Activated naive CD8-positive, alpha-beta T cell (primary cell): Measurements from ENCODE around the gene TNS1.

Source experiments
- H3K27ac Mint-ChIP-seq: one replicate; pipeline ENCODE4 v1.8.0; 2021; ENCODE audit warnings: mixed read lengths
- H3K27me3 Mint-ChIP-seq: one replicate; pipeline ENCODE4 v1.8.0; 2021; ENCODE audit warnings: mixed read lengths
- H3K36me3 Mint-ChIP-seq: one replicate; pipeline ENCODE4 v1.8.0; 2021; ENCODE audit warnings: mixed read lengths
- H3K4me1 Mint-ChIP-seq: one replicate; pipeline ENCODE4 v1.8.0; 2021; ENCODE audit warnings: low read depth, mixed read lengths
- H3K4me3 Mint-ChIP-seq: one replicate; pipeline ENCODE4 v1.8.0; 2021; ENCODE audit warnings: mild to moderate bottlenecking, mixed read lengths
- H3K9me3 Mint-ChIP-seq: one replicate; pipeline ENCODE4 v1.8.0; 2021; ENCODE audit warnings: low read depth, mixed read lengths

TNS1 gene

GRCh38 chr2:217801711-217802110 is 201.1 kb downstream of the TNS1 start:
- Mint-ChIP-seq H3K4me1 (no peaks in the 10 kb centered on the region), H3K4me3 (no peak overlapping the region), H3K27me3 (no peaks in the 10 kb centered on the region), H3K36me3 (no peaks in the 10 kb centered on the region), H3K9me3 (no peaks in the 10 kb centered on the region), H3K27ac (no peak overlapping the region)

- no peak overlapping the region for H3K27ac Mint-ChIP-seq
- H3K36me3 Mint-ChIP-seq: no peaks in the 10 kb centered on the region
- H3K27me3 Mint-ChIP-seq: no peaks in the 10 kb centered on the region
- no peak overlapping the region for H3K4me3 Mint-ChIP-seq
- no peaks in the 10 kb centered on the region for H3K9me3 Mint-ChIP-seq
- no peaks in the 10 kb centered on the region for H3K4me1 Mint-ChIP-seq
Observed at GRCh38 chr2:217801115-217801531, 201.7 kb downstream of the TNS1 start.

- H3K36me3 Mint-ChIP-seq: no peaks in the 10 kb centered on the region
- no peaks in the 10 kb centered on the region for H3K9me3 Mint-ChIP-seq
- no peaks in the 10 kb centered on the region for H3K27me3 Mint-ChIP-seq
- no peak overlapping the region for H3K27ac Mint-ChIP-seq
- no peak overlapping the region for H3K4me3 Mint-ChIP-seq
- no peaks in the 10 kb centered on the region for H3K4me1 Mint-ChIP-seq
Observed at GRCh38 chr2:217800433-217801114, 202.2 kb downstream of the TNS1 start.

GRCh38 chr2:217799563-217800432 is 203.0 kb downstream of the TNS1 start:
- no peaks in the 10 kb centered on the region for H3K27me3 Mint-ChIP-seq
- no peak overlapping the region for H3K27ac Mint-ChIP-seq
- no peaks in the 10 kb centered on the region for H3K9me3 Mint-ChIP-seq
- H3K4me3 Mint-ChIP-seq: no peak overlapping the region
- H3K4me1 Mint-ChIP-seq: no peaks in the 10 kb centered on the region
- H3K36me3 Mint-ChIP-seq: no peaks in the 10 kb centered on the region

- Mint-ChIP-seq H3K27ac (no peak overlapping the region), H3K36me3 (no peaks in the 10 kb centered on the region), H3K4me1 (no peaks in the 10 kb centered on the region), H3K27me3 (no peaks in the 10 kb centered on the region), H3K4me3 (no peak overlapping the region), H3K9me3 (no peaks in the 10 kb centered on the region)
Observed at GRCh38 chr2:217798743-217799562, 203.8 kb downstream of the TNS1 start.

- H3K27ac Mint-ChIP-seq: no peak overlapping the region
- H3K36me3 Mint-ChIP-seq: no peaks in the 10 kb centered on the region
- H3K4me3 Mint-ChIP-seq: no peak overlapping the region
- H3K4me1 Mint-ChIP-seq: no peaks in the 10 kb centered on the region
- H3K27me3 Mint-ChIP-seq: no peaks in the 10 kb centered on the region
- H3K9me3 Mint-ChIP-seq: no peaks in the 10 kb centered on the region
Observed at GRCh38 chr2:217798191-217798590, 204.6 kb downstream of the TNS1 start.

- H3K27me3 Mint-ChIP-seq: no peaks in the 10 kb centered on the region
- no peak overlapping the region for H3K4me3 Mint-ChIP-seq
- H3K9me3 Mint-ChIP-seq: no peaks in the 10 kb centered on the region
- no peaks in the 10 kb centered on the region for H3K4me1 Mint-ChIP-seq
- H3K36me3 Mint-ChIP-seq: no peaks in the 10 kb centered on the region
- H3K27ac Mint-ChIP-seq: no peak overlapping the region
Observed at GRCh38 chr2:217797661-217798069, 205.1 kb downstream of the TNS1 start.

GRCh38 chr2:217797165-217797564 is 205.6 kb downstream of the TNS1 start:
- no peak overlapping the region for H3K27ac Mint-ChIP-seq
- no peaks in the 10 kb centered on the region for H3K9me3 Mint-ChIP-seq
- H3K4me1 Mint-ChIP-seq: no peaks in the 10 kb centered on the region
- H3K4me3 Mint-ChIP-seq: no peak overlapping the region
- no peaks in the 10 kb centered on the region for H3K36me3 Mint-ChIP-seq
- no peaks in the 10 kb centered on the region for H3K27me3 Mint-ChIP-seq

- no peaks in the 10 kb centered on the region for H3K4me1 Mint-ChIP-seq
- H3K27me3 Mint-ChIP-seq: no peaks in the 10 kb centered on the region
- no peaks in the 10 kb centered on the region for H3K36me3 Mint-ChIP-seq
- no peak overlapping the region for H3K4me3 Mint-ChIP-seq
- no peaks in the 10 kb centered on the region for H3K9me3 Mint-ChIP-seq
- no peak overlapping the region for H3K27ac Mint-ChIP-seq
Observed at GRCh38 chr2:217795706-217796465, 206.9 kb downstream of the TNS1 start.

GRCh38 chr2:217795067-217795466 is 207.7 kb downstream of the TNS1 start:
- no peak overlapping the region for H3K27ac Mint-ChIP-seq
- H3K36me3 Mint-ChIP-seq: no peaks in the 10 kb centered on the region
- H3K9me3 Mint-ChIP-seq: no peaks in the 10 kb centered on the region
- H3K27me3 Mint-ChIP-seq: no peaks in the 10 kb centered on the region
- no peak overlapping the region for H3K4me3 Mint-ChIP-seq
- peaks cover 3% of the 10 kb centered on the region for H3K4me1 Mint-ChIP-seq

- Mint-ChIP-seq H3K9me3 (no peaks in the 10 kb centered on the region), H3K27ac (no peak overlapping the region), H3K4me3 (no peak overlapping the region), H3K27me3 (no peaks in the 10 kb centered on the region), H3K36me3 (no peaks in the 10 kb centered on the region), H3K4me1 (peaks cover 3% of the 10 kb centered on the region)
Observed at GRCh38 chr2:217794133-217794986, 208.4 kb downstream of the TNS1 start.

GRCh38 chr2:217793566-217794132 is 209.1 kb downstream of the TNS1 start:
- Mint-ChIP-seq H3K9me3 (no peaks in the 10 kb centered on the region), H3K36me3 (no peaks in the 10 kb centered on the region), H3K4me1 (peaks cover 7% of the 10 kb centered on the region), H3K27ac (no peak overlapping the region), H3K27me3 (no peaks in the 10 kb centered on the region), H3K4me3 (no peak overlapping the region)

- no peak overlapping the region for H3K27ac Mint-ChIP-seq
- no peak overlapping the region for H3K4me3 Mint-ChIP-seq
- H3K4me1 Mint-ChIP-seq: peaks cover 7% of the 10 kb centered on the region
- no peaks in the 10 kb centered on the region for H3K27me3 Mint-ChIP-seq
- no peaks in the 10 kb centered on the region for H3K36me3 Mint-ChIP-seq
- no peaks in the 10 kb centered on the region for H3K9me3 Mint-ChIP-seq
Observed at GRCh38 chr2:217792626-217793527, 209.9 kb downstream of the TNS1 start.
